SK-N-SH (cell line): ENCODE data around the gene COX7B2. TPM values are rescaled to one million over a fixed set of nuclear protein-coding genes. Genes with fewer than 3 reads are reported as not detected.

ENCODE experiments used
- CTCF ChIA-PET: fragments of 300-600, 350-600 bp; formaldehyde crosslinking; extraction: SDS; loops from one replicate; lab custom pipeline; 2021; lab: Yijun Ruan, JAX
- POLR2A ChIA-PET: fragments of 350-600 bp; sonication (Branson Sonifier 250); formaldehyde crosslinking; extraction: SDS; loops from one replicate; lab custom pipeline; 2020; ENCODE audit warnings: antibody characterized with exemption, inconsistent platforms; lab: Yijun Ruan, JAX
- DNase-seq: peaks from one replicate; pipeline ENCODE4 v3.0.0; 2012
- H2AFZ ChIP-seq: fragments of 200-600 bp; sonication (generic); 2 replicates; pipeline ENCODE4 v1.8.1; 2016; ENCODE audit warnings: antibody characterized with exemption, mild to moderate bottlenecking, low read depth
- H3F3A ChIP-seq: fragments of 200-600 bp; sonication (generic); replicated peaks from 2 replicates; pipeline ENCODE3; 2016; ENCODE audit warnings: antibody characterized with exemption, mild to moderate bottlenecking; ENCODE audit not compliant: insufficient read depth
- H3K27ac ChIP-seq, 2 experiments: fragments of 200-500 bp in 1 of 2; fragments of 200-600 bp in 1 of 2; sonication (Bioruptor generic) in 1 of 2; sonication (generic), shearing (Covaris generic) in 1 of 2; 2 replicates each; pipeline versions ENCODE4 v1.5.1 to v1.6.1; 2014 to 2016; ENCODE audit warnings: low read depth in 2 of 2, inconsistent platforms in 1 of 2, low read length in 1 of 2, mild to moderate bottlenecking in 1 of 2, mixed read lengths in 1 of 2
- H3K27me3 ChIP-seq: fragments of 200-600 bp; sonication (generic), shearing (Covaris generic); 2 replicates; pipeline ENCODE4 v1.6.1; 2016; ENCODE audit warnings: mixed run types; ENCODE audit not compliant: insufficient read depth
- H3K36me3 ChIP-seq, 2 experiments: fragments of 200-500 bp in 1 of 2; fragments of 200-600 bp in 1 of 2; sonication (Bioruptor generic) in 1 of 2; sonication (generic) in 1 of 2; replicated peaks in 1 of 2; 2 replicates each; pipeline versions ENCODE3 to v1.5.1; 2014 to 2016; ENCODE audit warnings: low read length in 1 of 2, mild to moderate bottlenecking in 1 of 2; ENCODE audit not compliant: insufficient read depth in 2 of 2, control insufficient read depth in 1 of 2
- H3K4me1 ChIP-seq, 2 experiments: fragments of 200-500 bp in 1 of 2; fragments of 200-600 bp in 1 of 2; sonication (Bioruptor generic) in 1 of 2; sonication (generic), shearing (Covaris generic) in 1 of 2; 2 replicates each; pipeline versions ENCODE4 v1.5.1 to v1.6.1; 2014 to 2016; ENCODE audit warnings: low read depth in 1 of 2, low read length in 1 of 2, mixed run types in 1 of 2; ENCODE audit not compliant: insufficient read depth in 2 of 2, control insufficient read depth in 1 of 2
- H3K4me2 ChIP-seq: fragments of 200-600 bp; sonication (generic), shearing (Covaris generic); 2 replicates; pipeline ENCODE4 v1.6.1; 2017; ENCODE audit warnings: mixed run types
- H3K4me3 ChIP-seq, 2 experiments: fragments of 200-500 bp in 1 of 2; fragments of 200-600 bp in 1 of 2; sonication (Bioruptor generic) in 1 of 2; sonication (generic), shearing (Covaris generic) in 1 of 2; 2 replicates each; pipeline versions ENCODE4 v1.5.1 to v1.8.1; 2014 to 2016; ENCODE audit warnings: low read depth in 2 of 2, inconsistent platforms in 1 of 2, low read length in 1 of 2, mild to moderate bottlenecking in 1 of 2, mixed read lengths in 1 of 2, moderate library complexity in 1 of 2
- H3K79me2 ChIP-seq: fragments of 200-600 bp; sonication (generic); 2 replicates; pipeline ENCODE4 v1.8.1; 2017; ENCODE audit warnings: mild to moderate bottlenecking; ENCODE audit not compliant: insufficient read depth
- H3K9ac ChIP-seq: fragments of 200-600 bp; sonication (generic); 2 replicates; pipeline ENCODE4 v1.6.1; 2017; ENCODE audit warnings: mixed run types
- H3K9me2 ChIP-seq: fragments of 200-600 bp; sonication (generic); 2 replicates; pipeline ENCODE4 v1.6.1; 2017; ENCODE audit warnings: mixed run types
- H3K9me3 ChIP-seq: fragments of 200-600 bp; sonication (generic); 2 replicates; pipeline ENCODE4 v1.6.1; 2017; ENCODE audit warnings: mixed run types, mild to moderate bottlenecking, moderate library complexity
- H4K20me1 ChIP-seq: fragments of 200-600 bp; sonication (generic); 2 replicates; pipeline ENCODE4 v1.6.1; 2017; ENCODE audit warnings: mild to moderate bottlenecking, mixed run types; ENCODE audit not compliant: insufficient read depth
- CHD2 ChIP-seq: fragments of 150-350 bp; IDR thresholded peaks from 2 replicates; pipeline ENCODE4 v1.6.1; 2018; ENCODE audit warnings: low read length; ENCODE audit not compliant: partially characterized antibody
- EZH2phosphoT487 ChIP-seq: fragments of 200-600 bp; sonication (generic); IDR thresholded peaks from 2 replicates; pipeline ENCODE4 v1.6.1; 2017; ENCODE audit warnings: low read depth, mixed run types, mild to moderate bottlenecking, antibody characterized with exemption, moderate library complexity, borderline replicate concordance
- FOXJ3 ChIP-seq: sonication (generic); formaldehyde crosslinking; IDR thresholded peaks from 2 replicates; pipeline ENCODE4 v1.5.1; 2020; ENCODE audit warnings: mild to moderate bottlenecking, missing genetic modification reagents
- GATA2 ChIP-seq: sonication (generic); formaldehyde crosslinking; IDR thresholded peaks from 2 replicates; pipeline ENCODE4 v1.5.0; 2020; ENCODE audit warnings: mild to moderate bottlenecking, missing genetic modification reagents
- MEF2A ChIP-seq: IDR thresholded peaks from 2 replicates; pipeline ENCODE4 v1.4.0; 2012; ENCODE audit warnings: low read depth, borderline replicate concordance
- MXI1 ChIP-seq: IDR thresholded peaks from 2 replicates; pipeline ENCODE4 v1.6.1; 2012; ENCODE audit warnings: mild to moderate bottlenecking, low read depth, low read length, improper control_type of control experiment
- NFIC ChIP-seq: IDR thresholded peaks from 2 replicates; pipeline ENCODE4 v1.4.0; 2012; ENCODE audit warnings: borderline replicate concordance
- NRF1 ChIP-seq: IDR thresholded peaks from 2 replicates; pipeline ENCODE4 v1.6.1; 2012; ENCODE audit warnings: low read depth, mild to moderate bottlenecking, low read length
- RAD21 ChIP-seq: IDR thresholded peaks from 2 replicates; pipeline ENCODE4 v1.6.1; 2012; ENCODE audit warnings: mild to moderate bottlenecking, low read length
- RFX5 ChIP-seq: IDR thresholded peaks from 2 replicates; pipeline ENCODE4 v1.6.1; 2012; ENCODE audit warnings: mild to moderate bottlenecking, improper control_type of control experiment, low read length
- RXRA ChIP-seq: IDR thresholded peaks from 2 replicates; pipeline ENCODE4 v1.4.0; 2012; ENCODE audit warnings: low read depth, mild to moderate bottlenecking, borderline replicate concordance
- TAF1 ChIP-seq: IDR thresholded peaks from 2 replicates; pipeline ENCODE4 v1.6.1; 2012; ENCODE audit warnings: low read depth, mild to moderate bottlenecking, low read length, moderate library complexity, borderline replicate concordance
- TEAD4 ChIP-seq: IDR thresholded peaks from 2 replicates; pipeline ENCODE4 v1.4.0; 2012; ENCODE audit warnings: mild to moderate bottlenecking, borderline replicate concordance; ENCODE audit not compliant: insufficient read depth
- YY1 ChIP-seq: IDR thresholded peaks from 2 replicates; pipeline ENCODE4 v1.4.0; 2012; ENCODE audit warnings: low read depth, mild to moderate bottlenecking
- WGBS: methylation state at CpG from one replicate; pipeline ENCODE4 v1.1.6; 2017; ENCODE audit warnings: low lambda C conversion rate; 5-methylcytosine and 5-hydroxymethylcytosine counted together
- polyA plus RNA-seq, 3 experiments: library from polyadenylated mRNA; depleted of rRNA; stranded (reverse); fragments of >200 nt; gene quantifications; 2 replicates each; pipeline ENCODE4 v1.2.3, GENCODE V29; 2012
- TF ChIP-seq, protein P1 (sequence below): IDR thresholded peaks from 2 replicates; pipeline ENCODE4; 2012
- TF ChIP-seq, protein P2 (sequence below): fragments of 150-350 bp; IDR thresholded peaks from 2 replicates; pipeline ENCODE4 v1.6.1; 2016; ENCODE audit warnings: mild to moderate bottlenecking, low read depth, low read length
- TF ChIP-seq, protein P3 (sequence below): IDR thresholded peaks from 2 replicates; pipeline ENCODE4 v1.4.0; 2012; ENCODE audit warnings: low read depth, borderline replicate concordance
- TF ChIP-seq, protein P4 (sequence below): fragments of 200-600 bp; sonication (generic); IDR thresholded peaks from 2 replicates; pipeline ENCODE4 v1.6.1; 2017; ENCODE audit warnings: antibody characterized with exemption, mild to moderate bottlenecking, moderate library complexity
- TF ChIP-seq, protein P5 (sequence below): IDR thresholded peaks from 2 replicates; pipeline ENCODE4 v1.6.1; 2012; ENCODE audit warnings: mild to moderate bottlenecking, low read depth, low read length, moderate library complexity
- TF ChIP-seq, protein P6 (sequence below): IDR thresholded peaks from 2 replicates; pipeline ENCODE4 v1.4.0; 2012; ENCODE audit warnings: low read depth

Gene COX7B2
- polyA plus RNA-seq, 1 of the 3 experiments (the other 2 are of a cell fraction): not detected

DNA sequence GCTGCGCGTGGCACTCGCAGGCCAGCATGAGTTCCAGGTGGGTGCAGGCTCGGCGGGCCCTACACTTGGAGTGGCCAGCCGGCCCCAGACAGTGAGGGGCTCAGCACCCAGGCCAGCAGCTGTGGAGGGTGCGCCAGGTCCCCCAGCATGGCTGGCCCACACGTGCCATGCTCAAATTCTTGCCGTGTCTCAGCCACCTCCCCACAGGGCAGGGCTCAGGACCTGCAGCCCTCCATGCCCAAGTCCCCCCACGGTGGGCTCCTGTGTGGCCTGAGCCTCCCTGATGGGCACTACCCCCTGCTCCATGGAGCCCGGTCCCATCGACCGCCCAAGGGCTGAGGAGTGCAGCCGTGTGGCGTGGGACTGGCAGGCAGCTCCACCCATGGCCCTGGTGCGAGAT is 210.2 kb downstream of the COX7B2 start:
- CTCF ChIA-PET: no interaction called here
- no peak for DNase-seq
- Histone ChIP-seq H3K9me3 (no peaks in the 10 kb centered on the region), H3K36me3 (no peaks in the 10 kb centered on the region), H3F3A (no peaks in the 10 kb centered on the region), H3K27ac (no peak overlapping the region)
- TF ChIP-seq RFX5 (no peak), MEF2A (no peak), TEAD4 (no peak), RAD21 (no peak), TAF1 (no peak), MXI1 (no peak), RXRA (no peak), CHD2 (no peak), FOXJ3 (CRISPR knock-in tag) (no peak), YY1 (no peak), GATA2 (CRISPR knock-in tag) (no peak), EZH2phosphoT487 (no peak), NFIC (no peak), NRF1 (no peak)
- TF ChIP-seq, protein P1, sequence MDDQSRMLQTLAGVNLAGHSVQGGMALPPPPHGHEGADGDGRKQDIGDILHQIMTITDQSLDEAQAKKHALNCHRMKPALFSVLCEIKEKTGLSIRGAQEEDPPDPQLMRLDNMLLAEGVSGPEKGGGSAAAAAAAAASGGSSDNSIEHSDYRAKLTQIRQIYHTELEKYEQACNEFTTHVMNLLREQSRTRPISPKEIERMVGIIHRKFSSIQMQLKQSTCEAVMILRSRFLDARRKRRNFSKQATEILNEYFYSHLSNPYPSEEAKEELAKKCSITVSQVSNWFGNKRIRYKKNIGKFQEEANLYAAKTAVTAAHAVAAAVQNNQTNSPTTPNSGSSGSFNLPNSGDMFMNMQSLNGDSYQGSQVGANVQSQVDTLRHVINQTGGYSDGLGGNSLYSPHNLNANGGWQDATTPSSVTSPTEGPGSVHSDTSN: no peak
- TF ChIP-seq, protein P2, sequence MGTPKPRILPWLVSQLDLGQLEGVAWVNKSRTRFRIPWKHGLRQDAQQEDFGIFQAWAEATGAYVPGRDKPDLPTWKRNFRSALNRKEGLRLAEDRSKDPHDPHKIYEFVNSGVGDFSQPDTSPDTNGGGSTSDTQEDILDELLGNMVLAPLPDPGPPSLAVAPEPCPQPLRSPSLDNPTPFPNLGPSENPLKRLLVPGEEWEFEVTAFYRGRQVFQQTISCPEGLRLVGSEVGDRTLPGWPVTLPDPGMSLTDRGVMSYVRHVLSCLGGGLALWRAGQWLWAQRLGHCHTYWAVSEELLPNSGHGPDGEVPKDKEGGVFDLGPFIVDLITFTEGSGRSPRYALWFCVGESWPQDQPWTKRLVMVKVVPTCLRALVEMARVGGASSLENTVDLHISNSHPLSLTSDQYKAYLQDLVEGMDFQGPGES: no peak
- TF ChIP-seq, protein P3, sequence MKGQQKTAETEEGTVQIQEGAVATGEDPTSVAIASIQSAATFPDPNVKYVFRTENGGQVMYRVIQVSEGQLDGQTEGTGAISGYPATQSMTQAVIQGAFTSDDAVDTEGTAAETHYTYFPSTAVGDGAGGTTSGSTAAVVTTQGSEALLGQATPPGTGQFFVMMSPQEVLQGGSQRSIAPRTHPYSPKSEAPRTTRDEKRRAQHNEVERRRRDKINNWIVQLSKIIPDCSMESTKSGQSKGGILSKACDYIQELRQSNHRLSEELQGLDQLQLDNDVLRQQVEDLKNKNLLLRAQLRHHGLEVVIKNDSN: no peak
- TF ChIP-seq, protein P4, sequence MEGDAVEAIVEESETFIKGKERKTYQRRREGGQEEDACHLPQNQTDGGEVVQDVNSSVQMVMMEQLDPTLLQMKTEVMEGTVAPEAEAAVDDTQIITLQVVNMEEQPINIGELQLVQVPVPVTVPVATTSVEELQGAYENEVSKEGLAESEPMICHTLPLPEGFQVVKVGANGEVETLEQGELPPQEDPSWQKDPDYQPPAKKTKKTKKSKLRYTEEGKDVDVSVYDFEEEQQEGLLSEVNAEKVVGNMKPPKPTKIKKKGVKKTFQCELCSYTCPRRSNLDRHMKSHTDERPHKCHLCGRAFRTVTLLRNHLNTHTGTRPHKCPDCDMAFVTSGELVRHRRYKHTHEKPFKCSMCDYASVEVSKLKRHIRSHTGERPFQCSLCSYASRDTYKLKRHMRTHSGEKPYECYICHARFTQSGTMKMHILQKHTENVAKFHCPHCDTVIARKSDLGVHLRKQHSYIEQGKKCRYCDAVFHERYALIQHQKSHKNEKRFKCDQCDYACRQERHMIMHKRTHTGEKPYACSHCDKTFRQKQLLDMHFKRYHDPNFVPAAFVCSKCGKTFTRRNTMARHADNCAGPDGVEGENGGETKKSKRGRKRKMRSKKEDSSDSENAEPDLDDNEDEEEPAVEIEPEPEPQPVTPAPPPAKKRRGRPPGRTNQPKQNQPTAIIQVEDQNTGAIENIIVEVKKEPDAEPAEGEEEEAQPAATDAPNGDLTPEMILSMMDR: no peak
- TF ChIP-seq, protein P5, sequence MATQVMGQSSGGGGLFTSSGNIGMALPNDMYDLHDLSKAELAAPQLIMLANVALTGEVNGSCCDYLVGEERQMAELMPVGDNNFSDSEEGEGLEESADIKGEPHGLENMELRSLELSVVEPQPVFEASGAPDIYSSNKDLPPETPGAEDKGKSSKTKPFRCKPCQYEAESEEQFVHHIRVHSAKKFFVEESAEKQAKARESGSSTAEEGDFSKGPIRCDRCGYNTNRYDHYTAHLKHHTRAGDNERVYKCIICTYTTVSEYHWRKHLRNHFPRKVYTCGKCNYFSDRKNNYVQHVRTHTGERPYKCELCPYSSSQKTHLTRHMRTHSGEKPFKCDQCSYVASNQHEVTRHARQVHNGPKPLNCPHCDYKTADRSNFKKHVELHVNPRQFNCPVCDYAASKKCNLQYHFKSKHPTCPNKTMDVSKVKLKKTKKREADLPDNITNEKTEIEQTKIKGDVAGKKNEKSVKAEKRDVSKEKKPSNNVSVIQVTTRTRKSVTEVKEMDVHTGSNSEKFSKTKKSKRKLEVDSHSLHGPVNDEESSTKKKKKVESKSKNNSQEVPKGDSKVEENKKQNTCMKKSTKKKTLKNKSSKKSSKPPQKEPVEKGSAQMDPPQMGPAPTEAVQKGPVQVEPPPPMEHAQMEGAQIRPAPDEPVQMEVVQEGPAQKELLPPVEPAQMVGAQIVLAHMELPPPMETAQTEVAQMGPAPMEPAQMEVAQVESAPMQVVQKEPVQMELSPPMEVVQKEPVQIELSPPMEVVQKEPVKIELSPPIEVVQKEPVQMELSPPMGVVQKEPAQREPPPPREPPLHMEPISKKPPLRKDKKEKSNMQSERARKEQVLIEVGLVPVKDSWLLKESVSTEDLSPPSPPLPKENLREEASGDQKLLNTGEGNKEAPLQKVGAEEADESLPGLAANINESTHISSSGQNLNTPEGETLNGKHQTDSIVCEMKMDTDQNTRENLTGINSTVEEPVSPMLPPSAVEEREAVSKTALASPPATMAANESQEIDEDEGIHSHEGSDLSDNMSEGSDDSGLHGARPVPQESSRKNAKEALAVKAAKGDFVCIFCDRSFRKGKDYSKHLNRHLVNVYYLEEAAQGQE: no peak
- TF ChIP-seq, protein P6, sequence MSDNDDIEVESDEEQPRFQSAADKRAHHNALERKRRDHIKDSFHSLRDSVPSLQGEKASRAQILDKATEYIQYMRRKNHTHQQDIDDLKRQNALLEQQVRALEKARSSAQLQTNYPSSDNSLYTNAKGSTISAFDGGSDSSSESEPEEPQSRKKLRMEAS: no peak
- TF ChIP-seq, all 33 proteins: peak for 0
- H3K9ac ChIP-seq: no peak overlapping the region
- no peaks in the 10 kb centered on the region for H3K79me2 ChIP-seq
- H3K4me3 ChIP-seq: no peak overlapping the region
- 26% methylated on average over 15 of the region's 16 CpGs for WGBS
- POLR2A ChIA-PET: no interaction called here
- no peaks in the 10 kb centered on the region for H3K27me3 ChIP-seq
- H2AFZ ChIP-seq: no peak overlapping the region
- H4K20me1 ChIP-seq: no peaks in the 10 kb centered on the region
- H3K4me1 ChIP-seq: no peaks in the 10 kb centered on the region
- H3K9me2 ChIP-seq: no peaks in the 10 kb centered on the region
- no peak overlapping the region for H3K4me2 ChIP-seq
